Astrocyte (in vitro differentiated cells and primary cell): Measurements from ENCODE around the gene BCL11B. TPM values are rescaled to one million over a fixed set of nuclear protein-coding genes. Genes with fewer than 3 reads are reported as not detected.

Experiments
- DNase-seq: peaks from one replicate; pipeline ENCODE4 v3.0.0-alpha.2; 2010; ENCODE audit warnings: low read depth
- FAIRE-seq: peaks from 2 replicates; lab custom pipeline; 2011; peaks lifted over from hg19 to GRCh38; lab: Jason Lieb, UNC
- H2AFZ ChIP-seq: 2 replicates; pipeline ENCODE4 v1.6.0; 2012; ENCODE audit warnings: low read depth, low read length, inconsistent platforms
- H3K27ac ChIP-seq: 2 replicates; pipeline ENCODE4 v1.5.1; 2011; ENCODE audit warnings: low read depth, low read length, inconsistent platforms
- H3K27me3 ChIP-seq: 2 replicates; pipeline ENCODE4 v1.6.0; 2011; ENCODE audit warnings: low read length, inconsistent platforms; ENCODE audit not compliant: insufficient read depth
- H3K36me3 ChIP-seq: 2 replicates; pipeline ENCODE4 v1.5.1; 2011; ENCODE audit warnings: low read length, inconsistent platforms; ENCODE audit not compliant: insufficient read depth
- H3K4me1 ChIP-seq: 2 replicates; pipeline ENCODE4 v1.5.1; 2011; ENCODE audit warnings: low read length, inconsistent platforms; ENCODE audit not compliant: insufficient read depth
- H3K4me2 ChIP-seq: 2 replicates; pipeline ENCODE4 v1.6.0; 2012; ENCODE audit warnings: low read length, inconsistent platforms
- H3K4me3 ChIP-seq: 2 replicates; pipeline ENCODE4 v1.5.1; 2011; ENCODE audit warnings: low read depth, mild to moderate bottlenecking, low read length, inconsistent platforms; ENCODE audit not compliant: insufficient read depth
- H3K79me2 ChIP-seq: 2 replicates; pipeline ENCODE4 v1.6.0; 2012; ENCODE audit warnings: mild to moderate bottlenecking, low read length, inconsistent platforms; ENCODE audit not compliant: insufficient read depth
- H3K9ac ChIP-seq: 2 replicates; pipeline ENCODE4 v1.6.0; 2012; ENCODE audit warnings: mild to moderate bottlenecking, low read length, inconsistent platforms
- H3K9me3 ChIP-seq: 2 replicates; pipeline ENCODE4 v1.5.1; 2012; ENCODE audit warnings: low read depth, mild to moderate bottlenecking, low read length, inconsistent platforms; ENCODE audit not compliant: insufficient read depth
- H4K20me1 ChIP-seq: 2 replicates; pipeline ENCODE4 v1.6.0; 2012; ENCODE audit warnings: low read length, inconsistent platforms; ENCODE audit not compliant: insufficient read depth
- H3K27ac Mint-ChIP-seq: one replicate; pipeline ENCODE4 v1.8.0; 2021; ENCODE audit warnings: mild to moderate bottlenecking, mixed read lengths; ENCODE audit not compliant: unreplicated experiment
- H3K27me3 Mint-ChIP-seq: one replicate; pipeline ENCODE4 v1.8.0; 2021; ENCODE audit warnings: low read depth, mixed read lengths; ENCODE audit not compliant: unreplicated experiment
- H3K36me3 Mint-ChIP-seq: one replicate; pipeline ENCODE4 v1.8.0; 2021; ENCODE audit warnings: low read depth, mixed read lengths; ENCODE audit not compliant: unreplicated experiment
- H3K4me1 Mint-ChIP-seq: one replicate; pipeline ENCODE4 v1.8.0; 2021; ENCODE audit warnings: low read depth, mixed read lengths; ENCODE audit not compliant: unreplicated experiment
- H3K4me3 Mint-ChIP-seq: one replicate; pipeline ENCODE4 v1.8.0; 2021; ENCODE audit warnings: mild to moderate bottlenecking, moderate library complexity, mixed read lengths; ENCODE audit not compliant: unreplicated experiment
- H3K9me3 Mint-ChIP-seq: one replicate; pipeline ENCODE4 v1.8.0; 2021; ENCODE audit warnings: mild to moderate bottlenecking, mixed read lengths; ENCODE audit not compliant: unreplicated experiment
- CTCF ChIP-seq: IDR thresholded peaks from 2 replicates; pipeline ENCODE4 v1.5.1; 2011; ENCODE audit warnings: low read depth, mild to moderate bottlenecking, inconsistent platforms, low read length, moderate library complexity; ENCODE audit not compliant: insufficient read depth
- EZH2 ChIP-seq: IDR thresholded peaks from 2 replicates; pipeline ENCODE4 v1.6.1; 2012; ENCODE audit warnings: mild to moderate bottlenecking, low read length, inconsistent platforms; ENCODE audit not compliant: insufficient read depth
- total RNA-seq: library from RNA; stranded (reverse); gene quantifications from 2 replicates; pipeline ENCODE4 v1.2.1, GENCODE V29; 2021

BCL11B gene
- total RNA-seq, 1 donor from 2014 or later, result 1.1 TPM

GRCh38 chr14:99236386-99237138 lies 35.4 kb downstream of the BCL11B start:
- H3K79me2 ChIP-seq, result no peaks in the 10 kb centered on the region
- H3K9ac ChIP-seq, result no peak overlapping the region
- DNase-seq, result no peak
- no peaks in the 10 kb centered on the region for H4K20me1 ChIP-seq
- TF ChIP-seq CTCF (no peak), EZH2 (no peak)
- Mint-ChIP-seq H3K27me3 (peaks cover 4% of the 10 kb centered on the region), H3K9me3 (peaks cover 22% of the 10 kb centered on the region), H3K4me3 (no peak overlapping the region), H3K36me3 (peaks cover 12% of the 10 kb centered on the region), H3K27ac (no peak overlapping the region), H3K4me1 (peaks cover 8% of the 10 kb centered on the region)
- no peaks in the 10 kb centered on the region for H3K36me3 ChIP-seq
- H3K4me2 ChIP-seq, result no peak overlapping the region
- H3K4me1 ChIP-seq, result no peaks in the 10 kb centered on the region
- peaks cover 2% of the 10 kb centered on the region for H3K27me3 ChIP-seq
- no peak overlapping the region for H3K4me3 ChIP-seq
- no peak for FAIRE-seq
- peaks cover 35% of the 10 kb centered on the region for H3K9me3 ChIP-seq
- no peak overlapping the region for H3K27ac ChIP-seq
- no peak overlapping the region for H2AFZ ChIP-seq

- Histone ChIP-seq H3K4me3 (no peak overlapping the region), H3K4me2 (peak overlapping the region; percentile 71), H3K4me1 (no peaks in the 10 kb centered on the region), H4K20me1 (no peaks in the 10 kb centered on the region), H3K9ac (no peak overlapping the region), H3K27ac (no peak overlapping the region), H2AFZ (no peak overlapping the region), H3K27me3 (no peaks in the 10 kb centered on the region), H3K36me3 (no peaks in the 10 kb centered on the region), H3K9me3 (peaks cover 35% of the 10 kb centered on the region), H3K79me2 (no peaks in the 10 kb centered on the region)
- FAIRE-seq, result no peak
- peaks cover 8% of the 10 kb centered on the region for H3K4me1 Mint-ChIP-seq
- H3K27me3 Mint-ChIP-seq, result no peaks in the 10 kb centered on the region
- peaks cover 22% of the 10 kb centered on the region for H3K9me3 Mint-ChIP-seq
- H3K36me3 Mint-ChIP-seq, result peaks cover 12% of the 10 kb centered on the region
- TF ChIP-seq EZH2 (no peak), CTCF (no peak)
- DNase-seq, result no peak
- H3K27ac Mint-ChIP-seq, result no peak overlapping the region
- peak overlapping the region; percentile 73 for H3K4me3 Mint-ChIP-seq
Observed at GRCh38 chr14:99235582-99236320, 36.2 kb downstream of the BCL11B start.
